ENCODE data around the gene MAPK14. TPM values are rescaled to one million over a fixed set of nuclear protein-coding genes. Genes with fewer than 3 reads are reported as not detected.
A peak's percentile ranks its signal among the peaks of the same experiment; 100 is the strongest.
"Not testable (repeated sequence)": the region's sequence is repeated elsewhere in the genome, so short reads cannot be mapped to it uniquely, and the experiment has no call there.

Gene MAPK14
- polyA plus RNA-seq, 4 donors = 48.2 to 58.3 (median 57.3) TPM

GRCh38 chr6:36120539-36120938, 92.9 kb downstream of the MAPK14 start:
- no peak for DNase-seq (ENCODE audit: low read depth in 4 of 4, low spot score in 3 of 4)

- DNase-seq (ENCODE audit: low read depth in 4 of 4, low spot score in 3 of 4) = no peak
Observed at GRCh38 chr6:36120979-36121786, 93.6 kb downstream of the MAPK14 start.

- no peak for DNase-seq (ENCODE audit: low read depth in 4 of 4, low spot score in 3 of 4)
Observed at GRCh38 chr6:36121787-36122494, 94.3 kb downstream of the MAPK14 start.

- no peak for DNase-seq (ENCODE audit: low read depth in 4 of 4, low spot score in 3 of 4)
Observed at GRCh38 chr6:36122495-36123269, 95.1 kb downstream of the MAPK14 start.

GRCh38 chr6:36123270-36124139, 95.9 kb downstream of the MAPK14 start:
- peak in 3 of 4 donors; percentile 52 to 64 (median 56) for DNase-seq (ENCODE audit: low read depth in 4 of 4, low spot score in 3 of 4)

GRCh38 chr6:36124346-36124745, 96.7 kb downstream of the MAPK14 start:
- DNase-seq (ENCODE audit: low read depth in 4 of 4, low spot score in 3 of 4) = not testable (repeated sequence)

- DNase-seq (ENCODE audit: low read depth in 4 of 4, low spot score in 3 of 4) = no peak
Observed at GRCh38 chr6:36124881-36125280, 97.3 kb downstream of the MAPK14 start.

- DNase-seq (ENCODE audit: low read depth in 4 of 4, low spot score in 3 of 4) = no peak
Observed at GRCh38 chr6:36125575-36125974, 98.0 kb downstream of the MAPK14 start.

GRCh38 chr6:36126121-36126520, 98.5 kb downstream of the MAPK14 start:
- DNase-seq (ENCODE audit: low read depth in 4 of 4, low spot score in 3 of 4) = no peak

GRCh38 chr6:36126553-36127458, 99.2 kb downstream of the MAPK14 start:
- DNase-seq (ENCODE audit: low read depth in 4 of 4, low spot score in 3 of 4) = no peak

- DNase-seq (ENCODE audit: low read depth in 4 of 4, low spot score in 3 of 4) = no peak
Observed at GRCh38 chr6:36127462-36128016, 99.9 kb downstream of the MAPK14 start.

- DNase-seq (ENCODE audit: low read depth in 4 of 4, low spot score in 3 of 4) = no peak
Observed at GRCh38 chr6:36128073-36128472, 100.5 kb downstream of the MAPK14 start.

GRCh38 chr6:36128793-36129192, 101.2 kb downstream of the MAPK14 start:
- no peak for DNase-seq (ENCODE audit: low read depth in 4 of 4, low spot score in 3 of 4)

- DNase-seq (ENCODE audit: low read depth in 4 of 4, low spot score in 3 of 4) = not testable (repeated sequence)
Observed at GRCh38 chr6:36129334-36129733, 101.7 kb downstream of the MAPK14 start.

- no peak for DNase-seq (ENCODE audit: low read depth in 4 of 4, low spot score in 3 of 4)
Observed at GRCh38 chr6:36129941-36130666, 102.5 kb downstream of the MAPK14 start, which contains the start of gene MAPK13. TSS of gene MAPK13 (plus strand) at chr6:36130513. CDS start at chr6:36130583, 70 bp downstream.

GRCh38 chr6:36130667-36131510, 103.3 kb downstream of the MAPK14 start:
- DNase-seq (ENCODE audit: low read depth in 4 of 4, low spot score in 3 of 4) = no peak

Data from right renal pelvis (tissue), 4 donors.